GM19099 (cell line): ENCODE data around the gene PCIF1.

Experiments
- POLR2A ChIP-seq: IDR thresholded peaks from 3 replicates; pipeline ENCODE4 v1.6.1; 2011; ENCODE audit warnings: low read depth; ENCODE audit not compliant: insufficient read length; ENCODE audit errors: extremely low read depth

Gene PCIF1

GRCh38 chr20:45948742-45949541 is 14.5 kb downstream of the PCIF1 start:
- peak; percentile 16 for TF ChIP-seq POLR2A

- TF ChIP-seq POLR2A, result no peak
Observed at GRCh38 chr20:45949542-45950329, 15.3 kb downstream of the PCIF1 start.

GRCh38 chr20:45950330-45950646 is 15.8 kb downstream of the PCIF1 start:
- no peak for TF ChIP-seq POLR2A

GRCh38 chr20:45951925-45952834 is 17.7 kb downstream of the PCIF1 start:
- no peak for TF ChIP-seq POLR2A

GRCh38 chr20:45952861-45953260 is 18.4 kb downstream of the PCIF1 start:
- no peak for TF ChIP-seq POLR2A

GRCh38 chr20:45953672-45954071 is 19.2 kb downstream of the PCIF1 start:
- no peak for TF ChIP-seq POLR2A

GRCh38 chr20:45957021-45957941 is 22.8 kb downstream of the PCIF1 start:
- TF ChIP-seq POLR2A, result no peak

GRCh38 chr20:45958593-45958992 is 24.1 kb downstream of the PCIF1 start:
- TF ChIP-seq POLR2A, result no peak

- TF ChIP-seq POLR2A, result no peak
Observed at GRCh38 chr20:45959126-45959525, 24.6 kb downstream of the PCIF1 start.

- TF ChIP-seq POLR2A, result no peak
Observed at GRCh38 chr20:45959956-45960630, 25.6 kb downstream of the PCIF1 start.

GRCh38 chr20:45962031-45962755 is 27.7 kb downstream of the PCIF1 start:
- no peak for TF ChIP-seq POLR2A

GRCh38 chr20:45963059-45964005 is 28.8 kb downstream of the PCIF1 start:
- TF ChIP-seq POLR2A, result no peak
